ENCODE measurements around the gene RPL27A.

The RPL27A gene

GRCh38 chr11:8672346-8672745 lies 10.2 kb upstream of the RPL27A start:
- no peak for FAIRE-seq
- no peak for DNase-seq (ENCODE audit: low spot score)

- FAIRE-seq: no peak
- no peak for DNase-seq (ENCODE audit: low spot score)
Observed at GRCh38 chr11:8674859-8675258, 7.7 kb upstream of the RPL27A start.

GRCh38 chr11:8676458-8676857 lies 6.1 kb upstream of the RPL27A start:
- FAIRE-seq (no peak), DNase-seq (ENCODE audit: low spot score) (no peak)

- FAIRE-seq (no peak), DNase-seq (ENCODE audit: low spot score) (no peak)
Observed at GRCh38 chr11:8679006-8679405, 3.6 kb upstream of the RPL27A start.

- no peak for FAIRE-seq
- no peak for DNase-seq (ENCODE audit: low spot score)
Observed at GRCh38 chr11:8681837-8682302, 722 bp upstream of the RPL27A start.

DNA sequence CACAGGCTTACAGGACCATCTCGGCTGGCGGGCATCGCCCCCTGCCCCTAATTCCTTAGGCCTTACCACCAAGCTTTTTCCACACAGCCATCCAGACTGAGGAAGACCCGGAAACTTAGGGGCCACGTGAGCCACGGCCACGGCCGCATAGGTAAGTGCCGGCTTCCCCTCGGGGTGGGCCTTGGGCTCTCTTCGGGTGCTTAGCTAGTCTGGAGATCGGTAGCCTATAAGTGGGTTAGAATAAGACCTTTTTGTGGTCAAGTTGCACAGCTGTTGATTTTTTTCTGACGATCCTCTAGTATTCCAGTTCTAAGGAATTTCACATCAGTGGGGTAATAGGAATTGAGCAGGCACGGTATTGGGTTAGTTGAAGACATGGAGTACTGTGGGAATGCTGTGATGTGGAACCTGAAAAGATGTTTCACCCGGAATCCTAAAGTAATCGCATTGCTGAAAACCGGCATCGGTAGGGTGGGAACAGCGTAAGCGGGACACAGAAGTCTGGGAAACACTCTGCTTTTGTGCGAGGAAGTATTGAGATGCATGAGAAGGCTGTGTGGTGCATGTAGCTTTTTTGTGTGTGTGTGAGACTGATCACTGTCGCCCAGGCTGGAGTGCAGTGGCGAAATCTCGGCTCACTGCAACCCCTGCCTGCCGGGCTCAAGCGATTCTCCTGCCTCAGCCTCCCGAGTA lies 669 bp downstream of the RPL27A start:
- DNase-seq (ENCODE audit: low spot score) (no peak), FAIRE-seq (no peak)

DNA sequence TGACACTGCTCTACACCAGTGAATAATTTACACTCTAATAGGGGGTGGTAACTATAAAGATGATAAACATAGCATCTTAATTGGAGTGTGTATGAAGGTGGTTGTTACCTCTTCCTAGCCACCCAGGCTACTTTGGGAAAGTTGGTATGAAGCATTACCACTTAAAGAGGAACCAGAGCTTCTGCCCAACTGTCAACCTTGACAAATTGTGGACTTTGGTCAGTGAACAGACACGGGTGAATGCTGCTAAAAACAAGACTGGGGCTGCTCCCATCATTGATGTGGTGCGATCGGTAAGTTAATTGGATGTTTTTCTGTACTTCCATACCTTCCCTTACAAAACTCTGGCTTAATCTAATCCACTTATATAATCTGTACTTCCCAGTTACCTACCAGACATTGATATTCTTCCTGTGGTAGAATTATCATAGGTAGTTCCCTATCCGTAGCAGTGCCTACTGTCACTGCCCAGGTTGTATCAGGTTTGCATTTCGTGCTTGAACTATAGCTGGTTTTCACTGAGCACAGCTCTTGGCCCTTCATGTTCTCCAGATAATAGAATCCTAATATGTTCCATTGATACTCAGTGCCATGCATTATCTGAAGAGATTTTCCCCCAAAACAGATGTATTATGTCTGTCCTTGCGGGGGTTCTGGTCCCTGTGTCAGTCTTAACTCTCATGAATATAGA lies 2.2 kb downstream of the RPL27A start:
- no peak for FAIRE-seq

GRCh38 chr11:8685306-8685705 lies 2.7 kb downstream of the RPL27A start:
- no peak for FAIRE-seq

More for the DNA sequence above, 2.2 kb downstream of the RPL27A start:
- no peak for DNase-seq (ENCODE audit: low spot score)

DNA sequence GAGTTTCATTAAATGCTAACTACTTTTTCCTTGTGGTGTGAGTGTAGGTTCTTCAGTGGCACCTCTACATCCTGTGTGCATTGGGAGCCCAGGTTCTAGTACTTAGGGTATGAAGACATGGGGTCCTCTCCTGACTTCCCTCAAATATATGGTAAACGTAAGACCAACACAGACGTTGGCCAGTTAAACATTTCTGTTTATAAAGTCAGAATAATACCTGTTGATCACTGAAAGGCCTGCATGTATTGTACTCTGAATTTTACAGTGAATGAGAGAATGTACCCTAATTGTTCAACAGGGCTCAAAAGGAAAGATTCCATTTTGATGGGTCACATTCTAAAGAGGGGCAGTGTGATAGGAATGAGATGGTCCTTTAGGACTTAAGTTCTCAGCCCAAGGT lies 3.2 kb downstream of the RPL27A start:
- no peak for FAIRE-seq
- no peak for DNase-seq (ENCODE audit: low spot score)

More at GRCh38 chr11:8685306-8685705, 2.7 kb downstream of the RPL27A start:
- no peak for DNase-seq (ENCODE audit: low spot score)

DNA sequence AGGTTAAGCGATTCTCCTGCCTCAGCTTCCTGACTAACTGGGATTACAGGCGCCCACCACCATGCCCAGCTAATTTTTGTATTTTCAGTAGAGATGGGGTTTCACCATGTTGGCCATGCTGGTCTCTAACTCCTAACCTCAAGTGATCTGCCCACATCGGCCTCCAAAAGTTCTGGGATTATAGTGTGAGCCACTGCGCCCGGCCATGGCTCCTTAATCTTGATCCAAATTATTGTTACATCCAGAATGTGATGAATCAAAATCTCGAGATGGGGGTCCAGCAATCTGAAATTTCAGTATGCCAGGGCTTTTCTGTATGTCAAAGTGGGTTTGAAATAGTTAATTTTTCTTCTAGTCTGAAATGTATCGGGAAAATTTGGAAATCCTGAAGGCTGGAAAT lies 3.7 kb downstream of the RPL27A start:
- FAIRE-seq (no peak), DNase-seq (ENCODE audit: low spot score) (no peak)

- FAIRE-seq (peak; percentile 76), DNase-seq (ENCODE audit: low spot score) (peak; percentile 95)
Observed at GRCh38 chr11:8688414-8689362, 6.1 kb downstream of the RPL27A start.

DNA sequence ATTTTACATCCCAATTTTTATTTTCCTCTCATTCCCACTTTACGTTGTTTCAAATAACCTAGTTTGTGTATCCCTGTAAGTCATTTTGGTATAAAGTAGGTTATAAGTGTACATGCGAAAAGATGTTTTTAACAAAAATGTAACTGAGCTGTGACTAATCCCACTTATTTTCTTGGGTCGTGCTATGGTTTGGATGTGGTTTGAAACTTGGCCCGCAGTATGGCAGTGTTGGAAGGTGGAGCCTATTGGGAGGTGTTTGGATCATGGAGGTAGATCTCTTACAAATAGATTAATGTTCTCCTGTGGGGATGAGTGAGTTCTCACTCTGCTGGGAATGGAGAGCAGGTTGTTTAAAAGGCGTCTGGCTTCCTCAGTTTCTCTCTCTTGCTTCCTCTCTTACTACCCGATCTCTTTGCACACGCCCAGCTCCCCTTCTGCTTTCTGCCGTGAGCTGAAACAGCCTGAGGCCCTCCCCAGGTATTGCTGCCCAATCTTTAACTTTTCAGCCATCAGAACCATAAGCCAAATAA lies 7.2 kb downstream of the RPL27A start:
- FAIRE-seq: no peak
- DNase-seq (ENCODE audit: low spot score): no peak

DNA sequence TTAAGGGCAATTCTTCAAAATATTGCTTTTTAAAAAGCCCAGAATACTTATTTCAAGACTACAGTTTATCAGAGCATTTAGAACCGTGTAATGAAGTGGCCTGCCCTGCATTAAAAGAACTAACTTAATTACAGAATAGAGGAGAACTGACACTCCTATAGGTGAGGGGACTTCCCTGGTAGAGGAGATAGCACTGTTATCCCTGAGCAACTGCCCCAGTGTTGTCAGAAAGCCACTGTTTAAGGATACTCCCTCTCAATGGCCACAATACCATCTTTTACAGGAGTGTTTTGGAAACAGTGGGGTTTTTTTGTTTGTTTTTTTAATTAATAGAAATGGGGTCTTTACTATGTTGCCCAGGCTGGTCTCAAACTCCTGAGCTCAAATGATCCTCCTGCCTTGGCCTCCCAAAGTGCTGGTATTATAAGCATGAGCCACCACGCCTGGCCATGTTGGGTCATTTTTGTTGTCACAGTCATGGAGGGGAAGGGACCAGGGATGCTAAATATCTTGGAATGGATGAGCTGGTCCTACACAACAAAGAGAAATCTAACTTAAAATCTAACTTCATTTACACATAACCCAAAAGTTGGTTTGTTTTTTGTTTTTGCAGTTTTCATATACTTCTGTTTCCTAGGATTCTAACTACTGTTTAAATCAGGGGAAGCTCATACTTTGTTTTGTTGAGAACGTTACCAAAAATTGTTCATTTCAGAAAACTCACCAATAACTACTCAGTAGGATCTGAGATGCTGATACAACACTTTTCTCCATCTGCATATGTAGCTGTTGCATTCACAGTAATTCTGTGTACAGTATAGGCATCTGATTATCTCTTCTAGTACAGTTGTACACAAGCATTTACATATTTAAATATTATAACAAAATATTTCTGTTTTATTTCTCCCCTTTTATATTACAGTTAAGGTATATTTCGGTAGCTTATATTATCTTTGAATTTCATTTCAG lies 8.1 kb downstream of the RPL27A start:
- FAIRE-seq (no peak), DNase-seq (ENCODE audit: low spot score) (no peak)

GRCh38 chr11:8691601-8692000 lies 9.0 kb downstream of the RPL27A start:
- no peak for FAIRE-seq
- no peak for DNase-seq (ENCODE audit: low spot score)

DNA sequence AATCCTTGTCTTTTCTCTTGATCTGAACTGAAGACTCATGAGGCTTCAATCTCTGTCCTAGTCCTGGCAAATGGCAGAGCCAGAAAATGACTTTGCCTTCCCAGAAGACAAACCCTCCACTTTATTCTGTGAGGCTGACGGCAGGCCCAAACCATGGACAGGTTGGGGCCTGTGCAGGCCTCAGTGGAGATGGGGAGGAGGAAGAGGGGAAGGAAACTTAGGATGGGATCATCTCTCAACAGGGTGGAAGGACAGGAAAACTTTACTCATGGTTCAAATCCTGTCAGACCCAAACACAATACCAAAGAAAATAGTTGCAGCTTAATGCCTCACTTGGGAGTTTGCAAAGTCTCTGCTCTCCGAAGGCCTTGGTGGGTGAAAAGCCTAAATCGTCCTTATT lies 9.8 kb downstream of the RPL27A start:
- DNase-seq (ENCODE audit: low spot score) (no peak), FAIRE-seq (no peak)

DNA sequence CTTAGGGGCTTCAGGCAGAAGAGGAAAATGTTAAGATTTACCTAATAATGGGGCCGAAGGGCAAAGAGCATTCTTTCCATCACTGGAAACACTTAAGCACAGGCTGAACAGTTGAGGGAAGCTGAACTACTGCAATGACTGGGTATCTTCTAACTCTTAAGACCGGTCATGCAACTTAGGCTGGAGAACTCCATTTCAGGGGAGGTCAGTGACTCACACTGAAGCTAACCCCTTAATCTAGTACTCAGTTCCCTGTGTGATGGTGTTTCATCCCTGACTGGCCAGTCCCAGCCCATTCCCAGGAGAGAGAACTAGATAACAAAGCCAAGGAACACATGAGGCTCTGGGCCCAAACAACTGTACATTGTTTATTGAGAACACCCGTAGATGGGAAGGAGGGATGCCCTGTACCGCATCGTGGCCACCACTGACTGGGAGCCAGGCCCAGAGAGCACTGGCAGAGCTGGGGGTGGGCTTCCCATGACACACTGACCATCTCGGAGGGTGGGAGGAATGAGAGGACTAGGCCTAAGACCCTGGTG lies 10.5 kb downstream of the RPL27A start:
- DNase-seq (ENCODE audit: low spot score): no peak
- FAIRE-seq: no peak

DNA sequence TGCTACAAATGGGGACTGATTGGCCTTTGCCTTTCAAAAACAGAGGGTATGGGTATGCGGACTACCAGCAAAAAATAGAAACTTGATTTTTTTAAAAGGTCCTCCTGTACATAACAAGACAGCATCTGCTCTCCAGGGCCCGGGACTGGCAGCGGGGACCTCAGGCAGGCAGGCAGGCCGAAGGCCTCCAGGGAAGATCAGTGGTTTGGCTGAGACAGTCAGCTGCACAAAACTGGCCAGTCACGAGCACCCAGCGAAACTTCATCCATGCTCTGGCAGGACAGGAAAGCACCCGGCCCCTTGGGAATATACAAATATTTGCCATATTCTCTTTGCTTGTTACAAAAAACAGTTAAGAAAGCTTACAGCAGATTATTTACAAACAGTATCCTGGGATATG lies 11.0 kb downstream of the RPL27A start:
- no peak for FAIRE-seq
- DNase-seq (ENCODE audit: low spot score): no peak

- FAIRE-seq (no peak), DNase-seq (ENCODE audit: low spot score) (no peak)
Observed at GRCh38 chr11:8694137-8694536, 11.5 kb downstream of the RPL27A start.

GRCh38 chr11:8697054-8697453 lies 14.5 kb downstream of the RPL27A start:
- no peak for DNase-seq (ENCODE audit: low spot score)
- no peak for FAIRE-seq

GRCh38 chr11:8698379-8698851 lies 15.8 kb downstream of the RPL27A start:
- FAIRE-seq (no peak), DNase-seq (ENCODE audit: low spot score) (no peak)
